Ishikawa (cell line): Measurements from ENCODE around the gene C10orf105.

ENCODE experiments used
- CEBPB ChIP-seq: IDR thresholded peaks from 2 replicates; pipeline ENCODE4 v1.6.1; 2012
- CREB1 ChIP-seq: IDR thresholded peaks from 2 replicates; pipeline ENCODE4 v1.6.1; 2012; ENCODE audit warnings: low read depth
- EGR1 ChIP-seq: IDR thresholded peaks from 2 replicates; pipeline ENCODE4 v1.6.1; 2012
- EP300 ChIP-seq: IDR thresholded peaks from 2 replicates; pipeline ENCODE4 v1.6.1; 2012; ENCODE audit warnings: borderline replicate concordance
- FOXM1 ChIP-seq: IDR thresholded peaks from 2 replicates; pipeline ENCODE4 v1.6.1; 2012; ENCODE audit warnings: low read depth, borderline replicate concordance
- MAX ChIP-seq: IDR thresholded peaks from 2 replicates; pipeline ENCODE4 v1.6.1; 2012
- NFIC ChIP-seq: IDR thresholded peaks from 2 replicates; pipeline ENCODE4 v1.6.1; 2012
- RAD21 ChIP-seq: IDR thresholded peaks from 2 replicates; pipeline ENCODE4 v1.6.1; 2012; ENCODE audit warnings: low read depth
- REST ChIP-seq: IDR thresholded peaks from 2 replicates; pipeline ENCODE4 v1.6.1; 2012; ENCODE audit warnings: low read depth, mild to moderate bottlenecking
- TAF1 ChIP-seq: IDR thresholded peaks from 2 replicates; pipeline ENCODE4 v1.6.1; 2012; ENCODE audit warnings: low read depth, mild to moderate bottlenecking
- TCF12 ChIP-seq: IDR thresholded peaks from 2 replicates; pipeline ENCODE4 v1.6.1; 2012; ENCODE audit warnings: low read depth
- TEAD4 ChIP-seq: IDR thresholded peaks from 2 replicates; pipeline ENCODE4 v1.6.1; 2012
- USF1 ChIP-seq: IDR thresholded peaks from 2 replicates; pipeline ENCODE4 v1.6.1; 2012
- YY1 ChIP-seq: IDR thresholded peaks from 2 replicates; pipeline ENCODE4 v1.6.1; 2012; ENCODE audit warnings: low read depth
- ZBTB7A ChIP-seq: IDR thresholded peaks from 2 replicates; pipeline ENCODE4 v1.6.1; 2012; ENCODE audit warnings: low read depth

Gene C10orf105

GRCh38 chr10:71716426-71716825 lies 3.2 kb downstream of the C10orf105 start:
- TF ChIP-seq REST (no peak), EGR1 (no peak), YY1 (no peak), RAD21 (no peak), USF1 (no peak), TAF1 (no peak), MAX (no peak), EP300 (no peak), ZBTB7A (no peak)

- TF ChIP-seq TAF1 (no peak), RAD21 (no peak), MAX (no peak), NFIC (no peak), REST (no peak), EP300 (no peak)
Measured at GRCh38 chr10:71715860-71716259, 3.7 kb downstream of the C10orf105 start.

- TF ChIP-seq CREB1 (no peak), EP300 (no peak), TAF1 (no peak), TEAD4 (no peak), RAD21 (no peak)
Measured at GRCh38 chr10:71715026-71715425, 4.6 kb downstream of the C10orf105 start.

GRCh38 chr10:71714592-71714991 lies 5.0 kb downstream of the C10orf105 start:
- TF ChIP-seq NFIC, result no peak
- TF ChIP-seq REST, result no peak
- no peak for TF ChIP-seq EP300
- no peak for TF ChIP-seq TEAD4
- no peak for TF ChIP-seq FOXM1

- TF ChIP-seq YY1 (no peak), EGR1 (no peak), TCF12 (no peak), MAX (no peak), USF1 (no peak), CEBPB (no peak), FOXM1 (no peak), TEAD4 (no peak), RAD21 (no peak), REST (no peak), NFIC (no peak), TAF1 (no peak), EP300 (no peak), ZBTB7A (no peak), CREB1 (no peak)
Measured at GRCh38 chr10:71714031-71714410, 5.6 kb downstream of the C10orf105 start.
